NB4 (cell line): ENCODE measurements around the gene EBF3.

Experiments
- POLR2A ChIP-seq: IDR thresholded peaks from 2 replicates; pipeline ENCODE4 v1.6.1; 2011; ENCODE audit warnings: mild to moderate bottlenecking; ENCODE audit not compliant: insufficient read length; ENCODE audit errors: extremely low read depth
- TF ChIP-seq, protein P1 (sequence below): IDR thresholded peaks from one replicate; pipeline ENCODE4 v1.5.1; 2012; ENCODE audit warnings: low read depth, low read length
- TF ChIP-seq, protein P2 (sequence below): IDR thresholded peaks from 2 replicates; pipeline ENCODE4 v1.6.1; 2011; ENCODE audit warnings: low read depth, low read length

DNA sequence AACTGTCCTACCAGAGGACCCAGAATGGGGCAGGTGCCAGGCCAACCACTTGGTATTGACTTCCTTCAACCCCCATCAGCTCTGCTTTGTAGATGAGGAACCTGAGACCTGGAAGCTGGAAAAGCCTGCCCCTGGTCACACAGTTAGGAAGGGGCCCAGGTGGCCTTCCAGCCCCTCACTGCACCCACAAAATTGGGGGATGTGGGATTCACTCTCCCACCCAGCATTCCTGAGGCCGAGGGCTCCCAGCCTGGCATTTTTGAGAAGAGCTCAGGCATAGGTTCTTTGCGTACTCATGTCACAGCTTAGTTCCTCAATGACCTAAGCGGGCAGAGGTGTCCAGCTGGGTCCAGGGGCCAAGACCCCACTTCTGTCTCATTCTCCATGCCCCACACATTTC lies 46.1 kb downstream of the EBF3 start:
- TF ChIP-seq, protein P1, sequence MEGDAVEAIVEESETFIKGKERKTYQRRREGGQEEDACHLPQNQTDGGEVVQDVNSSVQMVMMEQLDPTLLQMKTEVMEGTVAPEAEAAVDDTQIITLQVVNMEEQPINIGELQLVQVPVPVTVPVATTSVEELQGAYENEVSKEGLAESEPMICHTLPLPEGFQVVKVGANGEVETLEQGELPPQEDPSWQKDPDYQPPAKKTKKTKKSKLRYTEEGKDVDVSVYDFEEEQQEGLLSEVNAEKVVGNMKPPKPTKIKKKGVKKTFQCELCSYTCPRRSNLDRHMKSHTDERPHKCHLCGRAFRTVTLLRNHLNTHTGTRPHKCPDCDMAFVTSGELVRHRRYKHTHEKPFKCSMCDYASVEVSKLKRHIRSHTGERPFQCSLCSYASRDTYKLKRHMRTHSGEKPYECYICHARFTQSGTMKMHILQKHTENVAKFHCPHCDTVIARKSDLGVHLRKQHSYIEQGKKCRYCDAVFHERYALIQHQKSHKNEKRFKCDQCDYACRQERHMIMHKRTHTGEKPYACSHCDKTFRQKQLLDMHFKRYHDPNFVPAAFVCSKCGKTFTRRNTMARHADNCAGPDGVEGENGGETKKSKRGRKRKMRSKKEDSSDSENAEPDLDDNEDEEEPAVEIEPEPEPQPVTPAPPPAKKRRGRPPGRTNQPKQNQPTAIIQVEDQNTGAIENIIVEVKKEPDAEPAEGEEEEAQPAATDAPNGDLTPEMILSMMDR: no peak
- TF ChIP-seq, protein P2, sequence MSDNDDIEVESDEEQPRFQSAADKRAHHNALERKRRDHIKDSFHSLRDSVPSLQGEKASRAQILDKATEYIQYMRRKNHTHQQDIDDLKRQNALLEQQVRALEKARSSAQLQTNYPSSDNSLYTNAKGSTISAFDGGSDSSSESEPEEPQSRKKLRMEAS: no peak
- TF ChIP-seq POLR2A: no peak
